Mesothelial cell of epicardium (in vitro differentiated cells): ENCODE data around the gene TJAP1. TPM values are rescaled to one million over a fixed set of nuclear protein-coding genes. Genes with fewer than 3 reads are reported as not detected.

Experiments
- DNase-seq, 2 experiments: peaks; one replicate each; pipeline ENCODE4 v3.0.0; 2021; ENCODE audit warnings: low spot score in 2 of 2; ENCODE audit not compliant: unreplicated experiment in 2 of 2
- H3K27ac Mint-ChIP-seq: 2 replicates; pipeline ENCODE4 v1.8.0; 2021; ENCODE audit warnings: mixed read lengths
- H3K27me3 Mint-ChIP-seq: 2 replicates; pipeline ENCODE4 v1.8.0; 2021; ENCODE audit warnings: low read depth, mixed read lengths
- H3K36me3 Mint-ChIP-seq: 2 replicates; pipeline ENCODE4 v1.8.0; 2021; ENCODE audit warnings: mixed read lengths
- H3K4me1 Mint-ChIP-seq: 2 replicates; pipeline ENCODE4 v1.8.0; 2021; ENCODE audit warnings: mixed read lengths
- H3K4me3 Mint-ChIP-seq: 2 replicates; pipeline ENCODE4 v1.8.0; 2021; ENCODE audit warnings: mild to moderate bottlenecking, moderate library complexity, mixed read lengths
- H3K9me3 Mint-ChIP-seq: 2 replicates; pipeline ENCODE4 v1.8.0; 2021; ENCODE audit warnings: mixed read lengths
- total RNA-seq: library from RNA; stranded (reverse); gene quantifications from 3 replicates; pipeline ENCODE4 v1.2.1, GENCODE V29; 2021
- TF ChIP-seq, protein P1 (sequence below): fragments of 200-600 bp; sonication (generic); IDR thresholded peaks from one replicate; pipeline ENCODE4 v1.5.0; 2021; ENCODE audit warnings: antibody characterized with exemption; ENCODE audit not compliant: unreplicated experiment

Gene TJAP1
- total RNA-seq, 1 donor from 2014 or later: 49.7 TPM

DNA sequence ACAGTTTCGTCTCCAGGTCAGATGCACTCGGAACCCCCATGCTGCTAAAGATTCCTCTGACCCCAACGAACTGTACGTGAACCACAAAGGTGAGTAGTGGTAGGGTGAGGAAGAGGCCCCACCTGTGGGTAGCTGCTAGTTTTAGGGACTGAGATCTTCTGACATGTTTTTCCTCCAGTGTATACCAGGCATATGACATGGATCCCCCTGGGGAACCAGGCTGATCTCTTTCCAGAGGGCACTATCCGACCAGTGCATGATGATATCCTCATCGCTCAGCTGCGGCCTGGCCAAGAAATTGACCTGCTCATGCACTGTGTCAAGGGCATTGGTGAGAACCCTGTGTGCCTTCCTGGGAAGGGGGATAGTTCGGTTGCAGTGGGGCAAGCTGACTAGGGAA is 42.7 kb downstream of the TJAP1 start:
- H3K4me1 Mint-ChIP-seq: peaks cover 14% of the 10 kb centered on the region
- TF ChIP-seq, protein P1, sequence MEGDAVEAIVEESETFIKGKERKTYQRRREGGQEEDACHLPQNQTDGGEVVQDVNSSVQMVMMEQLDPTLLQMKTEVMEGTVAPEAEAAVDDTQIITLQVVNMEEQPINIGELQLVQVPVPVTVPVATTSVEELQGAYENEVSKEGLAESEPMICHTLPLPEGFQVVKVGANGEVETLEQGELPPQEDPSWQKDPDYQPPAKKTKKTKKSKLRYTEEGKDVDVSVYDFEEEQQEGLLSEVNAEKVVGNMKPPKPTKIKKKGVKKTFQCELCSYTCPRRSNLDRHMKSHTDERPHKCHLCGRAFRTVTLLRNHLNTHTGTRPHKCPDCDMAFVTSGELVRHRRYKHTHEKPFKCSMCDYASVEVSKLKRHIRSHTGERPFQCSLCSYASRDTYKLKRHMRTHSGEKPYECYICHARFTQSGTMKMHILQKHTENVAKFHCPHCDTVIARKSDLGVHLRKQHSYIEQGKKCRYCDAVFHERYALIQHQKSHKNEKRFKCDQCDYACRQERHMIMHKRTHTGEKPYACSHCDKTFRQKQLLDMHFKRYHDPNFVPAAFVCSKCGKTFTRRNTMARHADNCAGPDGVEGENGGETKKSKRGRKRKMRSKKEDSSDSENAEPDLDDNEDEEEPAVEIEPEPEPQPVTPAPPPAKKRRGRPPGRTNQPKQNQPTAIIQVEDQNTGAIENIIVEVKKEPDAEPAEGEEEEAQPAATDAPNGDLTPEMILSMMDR: no peak
- peaks cover 26% of the 10 kb centered on the region for H3K36me3 Mint-ChIP-seq
- no peak overlapping the region for H3K4me3 Mint-ChIP-seq
- no peak for DNase-seq
- no peaks in the 10 kb centered on the region for H3K9me3 Mint-ChIP-seq
- H3K27ac Mint-ChIP-seq: no peak overlapping the region
- H3K27me3 Mint-ChIP-seq: no peaks in the 10 kb centered on the region

- Mint-ChIP-seq H3K36me3 (peaks cover 37% of the 10 kb centered on the region), H3K9me3 (no peaks in the 10 kb centered on the region), H3K27me3 (no peaks in the 10 kb centered on the region), H3K4me3 (no peak overlapping the region), H3K4me1 (no peaks in the 10 kb centered on the region), H3K27ac (no peak overlapping the region)
- TF ChIP-seq, protein P1: no peak
- no peak for DNase-seq
These were observed 44.5 kb downstream of the TJAP1 start for GRCh38 chr6:43521836-43522235.

- TF ChIP-seq, protein P1: no peak
- Mint-ChIP-seq H3K27ac (no peak overlapping the region), H3K4me1 (no peaks in the 10 kb centered on the region), H3K27me3 (no peaks in the 10 kb centered on the region), H3K9me3 (no peaks in the 10 kb centered on the region), H3K4me3 (no peak overlapping the region), H3K36me3 (peaks cover 44% of the 10 kb centered on the region)
- no peak for DNase-seq
These were observed 45.3 kb downstream of the TJAP1 start for GRCh38 chr6:43522547-43523261.

DNA sequence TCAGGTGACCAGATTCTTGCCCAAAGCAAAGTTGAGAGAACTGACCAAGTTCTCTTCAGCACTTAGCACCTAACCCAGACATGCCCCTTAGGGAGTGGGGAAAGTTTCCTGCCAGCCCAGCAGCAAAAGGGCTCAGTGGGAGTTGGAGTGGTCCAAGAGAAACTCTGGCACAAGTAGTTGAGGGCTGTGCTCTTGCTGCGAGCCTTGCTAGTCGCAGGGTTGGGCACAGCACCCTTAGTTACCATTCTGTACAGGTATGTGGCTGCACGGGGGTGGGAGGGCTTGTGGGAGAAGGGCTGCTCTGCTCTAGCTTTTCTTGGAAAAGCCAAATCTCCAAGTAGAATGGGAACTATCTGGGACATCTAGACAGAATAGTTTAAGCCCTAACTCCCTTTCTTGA is 45.9 kb downstream of the TJAP1 start:
- H3K27ac Mint-ChIP-seq: no peak overlapping the region
- no peak overlapping the region for H3K4me3 Mint-ChIP-seq
- DNase-seq: no peak
- no peaks in the 10 kb centered on the region for H3K4me1 Mint-ChIP-seq
- H3K36me3 Mint-ChIP-seq: peaks cover 46% of the 10 kb centered on the region
- no peaks in the 10 kb centered on the region for H3K9me3 Mint-ChIP-seq
- TF ChIP-seq, protein P1: no peak
- H3K27me3 Mint-ChIP-seq: no peaks in the 10 kb centered on the region

DNA sequence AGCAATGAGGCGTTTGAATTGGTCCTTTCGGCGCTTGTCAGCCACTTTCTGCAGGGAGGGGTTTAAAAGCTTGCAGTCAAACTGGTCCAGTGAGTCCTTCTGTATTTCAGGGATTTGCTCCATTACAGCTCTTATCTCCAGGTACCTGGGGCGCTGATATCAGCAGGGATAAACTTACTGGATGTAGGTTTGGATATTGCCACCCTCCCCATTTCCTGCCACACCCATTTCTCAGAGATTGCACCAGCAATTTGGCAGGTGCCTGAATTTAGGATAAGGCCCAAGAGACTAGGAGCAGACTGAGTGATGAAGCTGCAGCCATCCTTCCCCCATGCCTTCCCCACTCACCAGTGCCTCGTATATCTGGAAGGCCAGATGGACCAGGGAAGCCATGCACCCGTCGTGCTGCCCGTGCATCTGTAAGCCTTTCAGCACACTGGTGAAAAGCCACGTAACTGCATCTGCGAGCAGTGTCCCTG is 47.2 kb downstream of the TJAP1 start:
- Mint-ChIP-seq H3K27me3 (no peaks in the 10 kb centered on the region), H3K36me3 (peaks cover 46% of the 10 kb centered on the region), H3K27ac (no peak overlapping the region), H3K4me1 (no peaks in the 10 kb centered on the region), H3K9me3 (no peaks in the 10 kb centered on the region), H3K4me3 (no peak overlapping the region)
- DNase-seq: no peak
- TF ChIP-seq, protein P1: no peak
